HTERT RPE-1 (cell line): ENCODE results near the gene STEAP3.

ENCODE experiments used
- in situ Hi-C: fragments of 300-500 bp; cut with MboI; formaldehyde crosslinking; loops from 4 replicates; pipeline ENCODE4 v1.14.3; 2020; ENCODE audit warnings: low sequenced_read_pairs

The STEAP3 gene

GRCh38 chr2:119197529-119198239 is 25.9 kb upstream of the STEAP3 start:
- in situ Hi-C loops, result no loop called here

GRCh38 chr2:119198240-119198840 is 25.3 kb upstream of the STEAP3 start:
- in situ Hi-C loops, result no loop called here

GRCh38 chr2:119201815-119202214 is 21.8 kb upstream of the STEAP3 start:
- in situ Hi-C loops, result no loop called here

GRCh38 chr2:119202610-119203310 is 20.9 kb upstream of the STEAP3 start:
- in situ Hi-C loops, result no loop called here

DNA sequence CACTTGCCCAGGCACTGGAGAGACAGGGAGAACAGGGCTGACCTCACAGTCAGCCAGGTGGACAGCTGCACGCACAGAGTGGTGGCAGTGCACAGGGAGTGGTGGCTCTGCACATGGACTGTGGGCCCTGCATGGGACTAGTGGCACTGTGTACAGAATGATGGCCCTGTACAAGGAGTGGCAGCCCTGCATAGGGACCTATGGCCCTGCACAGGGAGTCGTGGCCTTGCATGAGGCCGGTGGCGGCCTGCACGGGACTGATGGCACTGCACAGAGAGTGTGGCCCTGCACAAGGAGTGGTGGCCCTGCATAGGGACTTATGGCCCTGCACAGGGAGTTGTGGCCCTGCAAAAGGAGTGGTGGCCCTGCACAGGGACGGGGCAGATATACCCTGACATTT is 19.1 kb upstream of the STEAP3 start:
- in situ Hi-C loops, result no loop called here

DNA sequence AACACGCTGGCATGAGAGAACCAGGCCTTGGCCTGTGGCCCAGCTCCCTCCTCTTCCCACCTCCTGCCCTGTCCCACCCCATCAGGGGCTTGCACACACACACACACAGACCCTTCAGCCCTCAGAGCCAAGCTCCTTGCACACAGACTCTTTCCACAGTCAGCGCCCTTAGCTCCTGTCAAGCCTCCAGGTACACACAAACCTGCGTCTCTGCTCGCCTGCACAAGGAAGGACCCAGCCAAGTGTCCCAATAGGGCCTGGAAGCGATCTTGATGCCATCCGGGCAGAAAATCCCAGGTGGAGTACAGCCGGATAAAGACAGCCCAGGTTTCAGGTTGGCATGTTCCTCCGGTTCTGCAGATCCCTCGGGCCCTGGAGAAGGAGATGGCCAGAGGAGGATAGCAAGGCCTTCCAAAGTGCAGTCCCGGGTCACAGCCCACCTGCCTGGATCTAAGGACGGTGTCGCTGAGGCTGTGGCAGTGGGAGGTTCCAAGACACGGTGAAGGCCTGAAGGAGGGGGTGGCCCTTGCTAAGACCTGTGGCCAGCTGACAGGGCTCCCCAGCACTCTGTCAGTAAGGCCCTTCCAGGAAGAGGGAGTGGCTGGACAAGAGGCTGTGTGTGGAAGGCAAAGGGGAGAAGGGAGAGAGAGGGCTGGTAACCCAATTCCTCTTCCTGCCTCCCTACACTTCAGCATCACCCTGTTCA is 18.5 kb upstream of the STEAP3 start:
- in situ Hi-C loops, result no loop called here

- in situ Hi-C loops, result no loop called here
Observed at GRCh38 chr2:119206201-119206600, 17.4 kb upstream of the STEAP3 start.

GRCh38 chr2:119207447-119207846 is 16.2 kb upstream of the STEAP3 start:
- in situ Hi-C loops, result no loop called here

DNA sequence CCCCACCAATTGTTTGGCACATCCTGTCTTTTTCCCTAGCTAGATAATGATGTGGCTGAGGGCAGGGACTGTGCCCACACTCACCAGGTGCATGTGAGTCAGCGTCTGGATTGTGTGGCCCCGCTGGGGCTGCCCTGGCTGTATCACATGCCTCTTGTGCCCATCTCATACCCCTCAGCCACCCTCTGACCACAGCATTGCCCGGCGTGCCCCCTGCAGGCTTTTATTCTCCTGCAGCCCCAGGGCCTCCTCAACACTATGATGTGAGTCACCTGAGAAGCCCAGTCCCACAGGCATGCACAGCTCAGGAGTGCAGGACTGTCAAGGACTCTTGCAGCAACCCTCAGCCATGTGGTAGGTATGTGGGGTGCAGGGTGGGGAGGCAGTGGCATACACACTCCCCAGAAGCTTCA is 14.8 kb upstream of the STEAP3 start:
- in situ Hi-C loops, result no loop called here

- in situ Hi-C loops, result no loop called here
Observed at GRCh38 chr2:119212139-119212800, 11.4 kb upstream of the STEAP3 start.

DNA sequence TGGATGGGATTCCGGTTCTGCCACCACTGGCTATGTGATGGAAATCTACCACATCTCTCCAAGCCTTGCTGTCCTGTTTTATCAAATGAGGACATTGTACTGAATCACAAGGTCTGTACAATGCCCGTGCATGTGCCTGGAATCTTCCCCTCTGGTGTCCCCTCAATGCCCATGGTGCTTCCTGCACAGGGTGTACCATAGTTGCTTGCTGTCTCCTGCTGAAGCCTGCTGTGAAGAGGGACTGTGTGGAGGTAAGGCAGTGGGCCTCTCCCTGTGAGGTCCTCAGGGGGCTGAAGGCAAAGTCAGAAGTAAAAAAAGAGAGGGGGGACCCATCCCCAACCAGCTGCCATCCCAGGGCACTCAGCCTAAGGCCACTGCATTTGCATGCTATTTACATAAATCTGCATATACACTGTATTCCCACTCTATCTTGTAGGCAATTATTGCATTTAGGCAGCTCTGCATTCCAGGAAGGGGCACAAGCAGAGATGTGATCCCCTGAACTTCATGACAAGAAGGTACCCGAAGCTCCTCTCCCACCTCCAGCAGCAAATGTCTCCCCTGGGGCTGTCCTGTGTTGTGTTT is 9.1 kb upstream of the STEAP3 start:
- in situ Hi-C loops, result no loop called here

GRCh38 chr2:119216994-119217393 is 6.6 kb upstream of the STEAP3 start:
- in situ Hi-C loops, result no loop called here

DNA sequence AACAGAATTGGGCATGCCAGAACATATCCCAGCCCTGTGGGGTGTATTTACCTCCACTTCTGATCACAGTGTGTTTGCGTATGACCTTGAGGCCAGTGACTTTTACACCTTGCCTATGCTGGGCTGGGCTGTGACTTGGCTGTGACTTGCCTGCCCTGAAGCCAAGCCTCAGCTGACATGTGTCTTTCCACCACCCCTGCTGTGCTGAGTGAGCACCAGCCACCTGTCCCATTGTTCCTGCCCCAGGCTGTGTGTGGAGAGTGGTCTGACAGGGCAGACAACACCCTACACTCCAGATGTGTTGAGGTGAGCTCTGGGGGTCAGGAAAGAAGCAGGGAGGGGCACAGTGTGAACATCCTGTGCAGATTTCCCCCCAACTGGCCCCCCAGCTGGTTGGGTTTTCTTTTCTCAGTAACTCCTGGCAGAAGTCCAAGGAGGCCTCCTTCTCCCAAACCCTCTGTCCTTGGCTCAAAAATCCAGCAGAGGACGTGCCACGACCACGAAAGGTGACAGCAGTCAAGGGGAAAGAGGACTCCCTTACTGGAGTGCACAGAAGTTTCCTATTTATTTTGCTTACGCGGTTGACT is 5.1 kb upstream of the STEAP3 start:
- in situ Hi-C loops, result no loop called here

DNA sequence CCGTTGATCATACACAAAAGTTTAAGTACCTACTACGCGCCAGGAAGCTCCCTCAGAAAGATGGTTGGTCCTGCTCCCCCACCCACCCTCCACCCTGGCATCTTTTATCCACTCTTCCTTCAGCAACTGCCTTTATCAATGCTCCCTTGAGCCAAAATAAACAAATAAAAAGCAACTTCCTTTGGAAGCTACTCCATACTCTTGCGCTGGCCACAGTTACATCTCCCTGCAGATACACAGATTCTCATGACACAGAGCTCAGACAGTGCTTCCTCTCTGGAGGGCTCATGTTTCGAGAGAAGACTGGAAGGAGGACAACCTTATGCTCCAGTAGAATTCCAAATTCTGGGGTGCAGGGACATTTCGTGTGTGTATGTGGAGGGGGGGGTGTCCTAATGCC is 3.8 kb upstream of the STEAP3 start:
- in situ Hi-C loops, result no loop called here

GRCh38 chr2:119220720-119221301 is 2.8 kb upstream of the STEAP3 start:
- in situ Hi-C loops, result no loop called here

DNA sequence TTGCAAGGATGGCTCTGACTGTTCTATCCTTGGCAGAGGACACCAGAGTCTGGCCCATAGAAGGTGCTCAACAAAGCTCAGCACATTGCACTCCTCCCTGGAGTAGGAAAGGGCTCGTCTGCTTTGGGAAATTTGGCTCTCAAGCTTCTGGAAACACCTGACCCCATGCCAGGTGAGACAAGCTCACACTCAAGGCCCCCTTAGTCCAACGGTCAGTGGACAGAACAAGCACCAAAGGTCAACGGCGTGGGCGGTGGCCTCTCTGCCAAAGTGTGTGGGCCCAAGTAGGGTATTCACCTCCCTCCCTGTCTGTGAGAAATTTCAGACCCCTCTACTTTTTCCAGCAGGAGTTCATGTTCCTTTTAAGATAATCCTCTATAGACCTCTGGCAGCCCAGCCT is 2.0 kb upstream of the STEAP3 start:
- in situ Hi-C loops, result no loop called here

GRCh38 chr2:119222213-119222612 is 1.4 kb upstream of the STEAP3 start:
- in situ Hi-C loops, result no loop called here

DNA sequence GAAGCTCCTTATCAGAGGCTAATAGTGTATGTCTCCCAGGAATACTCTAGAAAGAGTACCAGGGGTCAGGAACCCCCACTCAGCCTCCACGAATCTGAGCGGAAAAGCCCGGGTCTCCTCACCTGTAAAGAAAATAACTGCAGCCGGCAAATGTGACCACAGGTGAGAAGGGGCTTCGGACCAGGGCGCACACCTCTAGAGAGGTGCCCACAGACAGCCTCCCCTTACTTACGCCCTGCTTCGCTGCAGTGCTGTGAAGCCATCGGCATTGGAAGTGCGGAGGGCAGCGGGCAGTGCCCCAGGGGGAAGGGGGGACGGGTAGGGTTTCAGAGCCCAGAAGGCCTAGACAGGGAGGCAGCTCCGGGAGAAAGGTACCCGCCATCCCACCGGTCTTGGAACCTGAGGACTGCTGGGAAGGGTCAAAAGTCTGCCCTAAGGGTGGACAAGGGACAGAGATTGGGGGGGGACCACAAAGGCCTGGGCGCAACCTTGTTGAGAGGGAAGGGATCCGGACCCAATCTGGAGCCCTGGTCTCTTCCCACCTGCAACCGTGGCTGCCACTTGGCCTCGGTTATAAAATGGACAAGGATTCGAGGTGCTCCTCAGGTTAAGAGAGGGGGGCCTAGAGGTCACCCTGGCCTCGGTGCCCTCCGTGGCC is 642 bp upstream of the STEAP3 start:
- in situ Hi-C loops, result no loop called here

- in situ Hi-C loops, result no loop called here
Observed at GRCh38 chr2:119224391-119225104, 914 bp downstream of the STEAP3 start.
